HepG2 (cell line): ENCODE measurements around the gene NSMF. TPM values are rescaled to one million over a fixed set of nuclear protein-coding genes. Genes with fewer than 3 reads are reported as not detected.
A peak's percentile ranks its signal among the peaks of the same experiment; 100 is the strongest.

ENCODE experiments used
- KDM3A ChIP-seq: IDR thresholded peaks from 2 replicates; pipeline ENCODE4 v1.6.1; 2018; ENCODE audit warnings: low read depth, missing compliant biosample characterization
- SRF ChIP-seq: IDR thresholded peaks from 2 replicates; pipeline ENCODE4 v1.6.1; 2011; ENCODE audit warnings: mild to moderate bottlenecking, low read depth, low read length, moderate library complexity
- ZNF205 ChIP-seq: IDR thresholded peaks from 2 replicates; pipeline ENCODE4 v1.6.1; 2018; ENCODE audit warnings: missing biosample characterization, missing genetic modification reagents
- ZNF749 ChIP-seq: sonication (generic); formaldehyde crosslinking; IDR thresholded peaks from 2 replicates; pipeline ENCODE4 v1.8.0; 2022; ENCODE audit warnings: mild to moderate bottlenecking, missing genetic modification reagents, moderate library complexity, borderline replicate concordance
- ZSCAN31 ChIP-seq: sonication (generic); formaldehyde crosslinking; IDR thresholded peaks from 2 replicates; pipeline ENCODE4 v1.5.0; 2020; ENCODE audit warnings: low read depth, mild to moderate bottlenecking, missing genetic modification reagents
- polyA plus RNA-seq, 8 experiments: library from polyadenylated mRNA; depleted of rRNA in 3 of 8; stranded (reverse) in 7 of 8; unstranded in 1 of 8; fragments of >200 nt; fragmentation: Illumina TruSeq in 4 of 8; extraction: Trizol in 4 of 8; gene quantifications; 2 replicates each; pipeline versions ENCODE4 v1.2.1 to v1.2.3, GENCODE V29; 2011 to 2016; ENCODE audit warnings: low read depth in 4 of 8, missing spikeins in 1 of 8, mixed read lengths in 1 of 8; ENCODE audit not compliant: insufficient read depth in 1 of 8
- total RNA-seq, 5 experiments: library from RNA; depleted of rRNA; stranded (reverse); fragments of >200 nt; fragmentation: Illumina TruSeq; extraction: Trizol; gene quantifications; 2 replicates each; pipeline ENCODE4 v1.2.3, GENCODE V29; 2016; ENCODE audit warnings: low read depth in 1 of 5
- TF ChIP-seq, protein P1 (sequence below): sonication (generic); formaldehyde crosslinking; IDR thresholded peaks from 2 replicates; pipeline ENCODE4 v1.4.0; 2020; ENCODE audit warnings: mild to moderate bottlenecking, missing genetic modification reagents, borderline replicate concordance
- TF ChIP-seq, protein P2 (sequence below): sonication (generic); formaldehyde crosslinking; IDR thresholded peaks from 2 replicates; pipeline ENCODE4 v1.4.0; 2020; ENCODE audit warnings: low read depth, mild to moderate bottlenecking, missing genetic modification reagents
- TF ChIP-seq, protein P3 (sequence below): sonication (generic); formaldehyde crosslinking; IDR thresholded peaks from 2 replicates; pipeline ENCODE4 v1.4.0; 2020; ENCODE audit warnings: mild to moderate bottlenecking, missing genetic modification reagents
- TF ChIP-seq, protein P4 (sequence below): sonication (generic); formaldehyde crosslinking; conservative IDR thresholded peaks from 2 replicates; pipeline ENCODE4 v1.8.0; 2022; ENCODE audit warnings: mild to moderate bottlenecking, moderate library complexity, missing genetic modification reagents
- TF ChIP-seq, protein P5 (sequence below): sonication (generic); formaldehyde crosslinking; IDR thresholded peaks from 2 replicates; pipeline ENCODE4 v1.5.0; 2020; ENCODE audit warnings: missing genetic modification reagents, mild to moderate bottlenecking, borderline replicate concordance
- TF ChIP-seq, protein P6 (sequence below): sonication (generic); formaldehyde crosslinking; IDR thresholded peaks from 2 replicates; pipeline ENCODE4 v1.4.0; 2020; ENCODE audit warnings: missing genetic modification reagents

Gene NSMF
- total and polyA plus RNA-seq, 2 of the 13 experiments (the other 11 are each of a cell fraction or from before 2014, with no cell fraction given) = 44.3 to 183 TPM

DNA sequence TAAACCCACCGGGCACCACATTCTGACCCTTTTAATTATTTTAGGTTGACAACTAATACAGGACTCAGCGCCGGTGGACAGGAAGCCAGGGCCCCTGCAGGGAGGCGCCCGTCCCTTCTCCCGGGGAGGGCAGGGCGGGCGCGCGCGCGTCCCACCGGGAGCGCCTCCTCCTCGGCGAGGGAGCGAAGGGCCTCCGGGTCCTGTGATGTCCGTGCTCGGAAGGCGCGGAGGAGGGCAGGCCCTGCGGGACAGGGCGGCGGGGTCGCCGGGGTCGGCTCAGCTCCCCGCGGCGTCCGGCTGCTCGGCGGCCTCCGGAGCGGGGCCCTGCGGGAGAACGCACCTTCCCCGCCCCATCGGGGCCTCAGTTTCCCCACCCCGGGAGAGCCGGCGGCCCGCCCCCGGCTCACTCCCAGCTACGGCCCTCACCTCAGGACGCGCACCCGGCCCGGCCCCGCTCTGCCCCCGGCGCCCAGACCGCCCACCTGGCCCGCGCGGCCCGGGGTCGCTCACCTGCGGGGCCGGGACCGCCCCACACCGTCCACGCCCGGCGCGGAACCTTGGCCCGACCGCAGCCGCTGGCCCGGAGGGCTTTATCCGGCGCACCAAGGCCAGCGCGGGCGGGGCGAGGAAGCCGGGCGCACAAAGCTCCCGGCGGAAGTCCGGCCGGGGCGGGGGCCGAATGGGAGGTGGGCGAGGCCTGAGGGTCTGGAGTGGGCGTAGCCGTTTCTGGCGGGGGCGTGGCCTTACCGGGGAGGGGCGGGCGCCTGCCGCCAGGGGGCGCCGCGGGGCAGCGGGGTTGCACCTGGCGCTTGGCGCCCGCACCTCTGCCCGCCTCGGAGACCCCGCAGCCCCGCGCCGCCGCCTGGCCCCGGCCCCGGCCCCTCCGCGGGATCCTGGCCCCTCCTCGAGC lies 36.3 kb downstream of the NSMF start, which contains the start of the genes EXD3 and NOXA1 (continued):
- TF ChIP-seq, protein P1, sequence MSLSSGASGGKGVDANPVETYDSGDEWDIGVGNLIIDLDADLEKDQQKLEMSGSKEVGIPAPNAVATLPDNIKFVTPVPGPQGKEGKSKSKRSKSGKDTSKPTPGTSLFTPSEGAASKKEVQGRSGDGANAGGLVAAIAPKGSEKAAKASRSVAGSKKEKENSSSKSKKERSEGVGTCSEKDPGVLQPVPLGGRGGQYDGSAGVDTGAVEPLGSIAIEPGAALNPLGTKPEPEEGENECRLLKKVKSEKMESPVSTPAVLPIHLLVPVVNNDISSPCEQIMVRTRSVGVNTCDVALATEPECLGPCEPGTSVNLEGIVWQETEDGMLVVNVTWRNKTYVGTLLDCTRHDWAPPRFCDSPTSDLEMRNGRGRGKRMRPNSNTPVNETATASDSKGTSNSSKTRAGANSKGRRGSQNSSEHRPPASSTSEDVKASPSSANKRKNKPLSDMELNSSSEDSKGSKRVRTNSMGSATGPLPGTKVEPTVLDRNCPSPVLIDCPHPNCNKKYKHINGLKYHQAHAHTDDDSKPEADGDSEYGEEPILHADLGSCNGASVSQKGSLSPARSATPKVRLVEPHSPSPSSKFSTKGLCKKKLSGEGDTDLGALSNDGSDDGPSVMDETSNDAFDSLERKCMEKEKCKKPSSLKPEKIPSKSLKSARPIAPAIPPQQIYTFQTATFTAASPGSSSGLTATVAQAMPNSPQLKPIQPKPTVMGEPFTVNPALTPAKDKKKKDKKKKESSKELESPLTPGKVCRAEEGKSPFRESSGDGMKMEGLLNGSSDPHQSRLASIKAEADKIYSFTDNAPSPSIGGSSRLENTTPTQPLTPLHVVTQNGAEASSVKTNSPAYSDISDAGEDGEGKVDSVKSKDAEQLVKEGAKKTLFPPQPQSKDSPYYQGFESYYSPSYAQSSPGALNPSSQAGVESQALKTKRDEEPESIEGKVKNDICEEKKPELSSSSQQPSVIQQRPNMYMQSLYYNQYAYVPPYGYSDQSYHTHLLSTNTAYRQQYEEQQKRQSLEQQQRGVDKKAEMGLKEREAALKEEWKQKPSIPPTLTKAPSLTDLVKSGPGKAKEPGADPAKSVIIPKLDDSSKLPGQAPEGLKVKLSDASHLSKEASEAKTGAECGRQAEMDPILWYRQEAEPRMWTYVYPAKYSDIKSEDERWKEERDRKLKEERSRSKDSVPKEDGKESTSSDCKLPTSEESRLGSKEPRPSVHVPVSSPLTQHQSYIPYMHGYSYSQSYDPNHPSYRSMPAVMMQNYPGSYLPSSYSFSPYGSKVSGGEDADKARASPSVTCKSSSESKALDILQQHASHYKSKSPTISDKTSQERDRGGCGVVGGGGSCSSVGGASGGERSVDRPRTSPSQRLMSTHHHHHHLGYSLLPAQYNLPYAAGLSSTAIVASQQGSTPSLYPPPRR (CRISPR knock-in tag) = peak; percentile 38; the same call in 1 of the 2 replicates
- TF ChIP-seq, protein P2, sequence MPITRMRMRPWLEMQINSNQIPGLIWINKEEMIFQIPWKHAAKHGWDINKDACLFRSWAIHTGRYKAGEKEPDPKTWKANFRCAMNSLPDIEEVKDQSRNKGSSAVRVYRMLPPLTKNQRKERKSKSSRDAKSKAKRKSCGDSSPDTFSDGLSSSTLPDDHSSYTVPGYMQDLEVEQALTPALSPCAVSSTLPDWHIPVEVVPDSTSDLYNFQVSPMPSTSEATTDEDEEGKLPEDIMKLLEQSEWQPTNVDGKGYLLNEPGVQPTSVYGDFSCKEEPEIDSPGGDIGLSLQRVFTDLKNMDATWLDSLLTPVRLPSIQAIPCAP (CRISPR knock-in tag) = no peak
- TF ChIP-seq KDM3A (CRISPR knock-in tag) = peak; percentile 68; the same call in 1 of the 2 replicates
- TF ChIP-seq, protein P3, sequence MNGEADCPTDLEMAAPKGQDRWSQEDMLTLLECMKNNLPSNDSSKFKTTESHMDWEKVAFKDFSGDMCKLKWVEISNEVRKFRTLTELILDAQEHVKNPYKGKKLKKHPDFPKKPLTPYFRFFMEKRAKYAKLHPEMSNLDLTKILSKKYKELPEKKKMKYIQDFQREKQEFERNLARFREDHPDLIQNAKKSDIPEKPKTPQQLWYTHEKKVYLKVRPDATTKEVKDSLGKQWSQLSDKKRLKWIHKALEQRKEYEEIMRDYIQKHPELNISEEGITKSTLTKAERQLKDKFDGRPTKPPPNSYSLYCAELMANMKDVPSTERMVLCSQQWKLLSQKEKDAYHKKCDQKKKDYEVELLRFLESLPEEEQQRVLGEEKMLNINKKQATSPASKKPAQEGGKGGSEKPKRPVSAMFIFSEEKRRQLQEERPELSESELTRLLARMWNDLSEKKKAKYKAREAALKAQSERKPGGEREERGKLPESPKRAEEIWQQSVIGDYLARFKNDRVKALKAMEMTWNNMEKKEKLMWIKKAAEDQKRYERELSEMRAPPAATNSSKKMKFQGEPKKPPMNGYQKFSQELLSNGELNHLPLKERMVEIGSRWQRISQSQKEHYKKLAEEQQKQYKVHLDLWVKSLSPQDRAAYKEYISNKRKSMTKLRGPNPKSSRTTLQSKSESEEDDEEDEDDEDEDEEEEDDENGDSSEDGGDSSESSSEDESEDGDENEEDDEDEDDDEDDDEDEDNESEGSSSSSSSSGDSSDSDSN (CRISPR knock-in tag) = peak; percentile 96
- TF ChIP-seq, protein P4, sequence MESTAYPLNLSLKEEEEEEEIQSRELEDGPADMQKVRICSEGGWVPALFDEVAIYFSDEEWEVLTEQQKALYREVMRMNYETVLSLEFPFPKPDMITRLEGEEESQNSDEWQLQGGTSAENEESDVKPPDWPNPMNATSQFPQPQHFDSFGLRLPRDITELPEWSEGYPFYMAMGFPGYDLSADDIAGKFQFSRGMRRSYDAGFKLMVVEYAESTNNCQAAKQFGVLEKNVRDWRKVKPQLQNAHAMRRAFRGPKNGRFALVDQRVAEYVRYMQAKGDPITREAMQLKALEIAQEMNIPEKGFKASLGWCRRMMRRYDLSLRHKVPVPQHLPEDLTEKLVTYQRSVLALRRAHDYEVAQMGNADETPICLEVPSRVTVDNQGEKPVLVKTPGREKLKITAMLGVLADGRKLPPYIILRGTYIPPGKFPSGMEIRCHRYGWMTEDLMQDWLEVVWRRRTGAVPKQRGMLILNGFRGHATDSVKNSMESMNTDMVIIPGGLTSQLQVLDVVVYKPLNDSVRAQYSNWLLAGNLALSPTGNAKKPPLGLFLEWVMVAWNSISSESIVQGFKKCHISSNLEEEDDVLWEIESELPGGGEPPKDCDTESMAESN = peak; percentile 92
- TF ChIP-seq, protein P5, sequence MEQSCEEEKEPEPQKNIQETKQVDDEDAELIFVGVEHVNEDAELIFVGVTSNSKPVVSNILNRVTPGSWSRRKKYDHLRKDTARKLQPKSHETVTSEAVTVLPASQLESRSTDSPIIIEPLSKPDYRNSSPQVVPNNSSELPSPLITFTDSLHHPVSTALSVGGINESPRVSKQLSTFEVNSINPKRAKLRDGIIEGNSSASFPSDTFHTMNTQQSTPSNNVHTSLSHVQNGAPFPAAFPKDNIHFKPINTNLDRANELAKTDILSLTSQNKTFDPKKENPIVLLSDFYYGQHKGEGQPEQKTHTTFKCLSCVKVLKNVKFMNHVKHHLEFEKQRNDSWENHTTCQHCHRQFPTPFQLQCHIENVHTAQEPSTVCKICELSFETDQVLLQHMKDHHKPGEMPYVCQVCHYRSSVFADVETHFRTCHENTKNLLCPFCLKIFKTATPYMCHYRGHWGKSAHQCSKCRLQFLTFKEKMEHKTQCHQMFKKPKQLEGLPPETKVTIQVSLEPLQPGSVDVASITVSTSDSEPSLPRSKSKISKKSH = no peak
- TF ChIP-seq ZNF205 (CRISPR knock-in tag) = peak; percentile 55; the same call in 1 of the 2 replicates
- TF ChIP-seq ZSCAN31 (CRISPR knock-in tag) = 0 out of 2 replicates have a peak, but pooled peaks have one; percentile 22
- peak; percentile 60; the same call in 1 of the 2 replicates for TF ChIP-seq SRF
- TF ChIP-seq, protein P6, sequence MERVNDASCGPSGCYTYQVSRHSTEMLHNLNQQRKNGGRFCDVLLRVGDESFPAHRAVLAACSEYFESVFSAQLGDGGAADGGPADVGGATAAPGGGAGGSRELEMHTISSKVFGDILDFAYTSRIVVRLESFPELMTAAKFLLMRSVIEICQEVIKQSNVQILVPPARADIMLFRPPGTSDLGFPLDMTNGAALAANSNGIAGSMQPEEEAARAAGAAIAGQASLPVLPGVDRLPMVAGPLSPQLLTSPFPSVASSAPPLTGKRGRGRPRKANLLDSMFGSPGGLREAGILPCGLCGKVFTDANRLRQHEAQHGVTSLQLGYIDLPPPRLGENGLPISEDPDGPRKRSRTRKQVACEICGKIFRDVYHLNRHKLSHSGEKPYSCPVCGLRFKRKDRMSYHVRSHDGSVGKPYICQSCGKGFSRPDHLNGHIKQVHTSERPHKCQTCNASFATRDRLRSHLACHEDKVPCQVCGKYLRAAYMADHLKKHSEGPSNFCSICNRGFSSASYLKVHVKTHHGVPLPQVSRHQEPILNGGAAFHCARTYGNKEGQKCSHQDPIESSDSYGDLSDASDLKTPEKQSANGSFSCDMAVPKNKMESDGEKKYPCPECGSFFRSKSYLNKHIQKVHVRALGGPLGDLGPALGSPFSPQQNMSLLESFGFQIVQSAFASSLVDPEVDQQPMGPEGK (CRISPR knock-in tag) = peak; percentile 83
- peak; percentile 71 for TF ChIP-seq ZNF749 (CRISPR knock-in tag)
